ENCODE data around the gene PIKFYVE. TPM values are rescaled to one million over a fixed set of nuclear protein-coding genes. Genes with fewer than 3 reads are reported as not detected.

PIKFYVE gene
- total and polyA plus RNA-seq, 5 donors = 5.0 to 20.4 (median 19.5) TPM

DNA sequence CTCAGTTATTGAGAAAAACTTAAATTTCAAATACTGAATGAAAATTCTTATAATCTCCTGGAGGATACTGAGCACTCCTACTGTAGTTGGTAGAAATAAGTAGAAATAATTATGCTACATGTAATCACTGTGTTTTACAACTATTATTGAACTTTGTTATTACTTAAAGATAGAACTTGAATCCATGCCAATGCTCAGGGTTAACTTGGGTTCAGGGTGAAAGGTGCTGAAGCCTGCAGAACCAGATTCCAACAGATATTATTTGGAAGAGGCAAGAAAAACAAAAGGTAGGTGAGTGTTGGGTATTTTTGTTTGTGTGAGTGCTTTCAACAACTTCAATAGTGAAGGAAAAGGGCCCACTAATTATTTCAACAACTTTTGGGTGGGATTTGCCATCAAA lies 21.6 kb upstream of the PIKFYVE start:
- H3K9me3 ChIP-seq (ENCODE audit: control insufficient read depth, low read length) = no peaks in the 10 kb centered on the region
- H3K4me1 ChIP-seq (ENCODE audit: control insufficient read depth, insufficient read depth, low read length) = peaks cover 1% of the 10 kb centered on the region
- no peak for DNase-seq
- H3K27me3 ChIP-seq (ENCODE audit: control insufficient read depth, insufficient read depth) = no peaks in the 10 kb centered on the region
- ATAC-seq = no peak
- H3K4me3 ChIP-seq (ENCODE audit: low read length) = no peak overlapping the region
- H3K27ac ChIP-seq (ENCODE audit: low read length) = no peak overlapping the region
- intact Hi-C loops (cut with DNase I) = no loop called here

DNA sequence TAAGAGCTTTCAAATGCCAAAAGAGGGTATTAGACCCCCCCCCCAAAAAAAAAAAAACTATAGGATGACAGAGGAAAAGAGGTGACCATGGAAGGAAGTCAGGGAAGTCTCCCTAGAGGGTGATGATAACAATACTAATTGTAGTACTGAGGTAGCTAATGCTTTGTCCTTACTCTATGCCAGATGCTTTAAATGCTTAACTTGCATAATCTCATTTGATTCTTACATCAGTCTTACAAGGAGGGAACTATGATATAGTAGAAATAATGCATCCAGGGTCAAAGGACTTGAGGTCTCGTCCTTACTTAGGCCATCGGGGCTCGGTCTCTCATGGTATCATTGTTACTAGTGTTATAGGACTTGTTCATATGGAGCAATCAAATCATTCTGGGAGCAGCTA lies 20.3 kb upstream of the PIKFYVE start:
- H3K9me3 ChIP-seq (ENCODE audit: control insufficient read depth, low read length) = no peaks in the 10 kb centered on the region
- H3K4me3 ChIP-seq (ENCODE audit: low read length) = no peak overlapping the region
- no peak for ATAC-seq
- H3K4me1 ChIP-seq (ENCODE audit: control insufficient read depth, insufficient read depth, low read length) = peaks cover 1% of the 10 kb centered on the region
- H3K27ac ChIP-seq (ENCODE audit: low read length) = no peak overlapping the region
- intact Hi-C loops (cut with DNase I) = no loop called here
- 96% methylated on average over 3 of the region's 3 CpGs for WGBS
- DNase-seq = no peak
- H3K27me3 ChIP-seq (ENCODE audit: control insufficient read depth, insufficient read depth) = no peaks in the 10 kb centered on the region

DNA sequence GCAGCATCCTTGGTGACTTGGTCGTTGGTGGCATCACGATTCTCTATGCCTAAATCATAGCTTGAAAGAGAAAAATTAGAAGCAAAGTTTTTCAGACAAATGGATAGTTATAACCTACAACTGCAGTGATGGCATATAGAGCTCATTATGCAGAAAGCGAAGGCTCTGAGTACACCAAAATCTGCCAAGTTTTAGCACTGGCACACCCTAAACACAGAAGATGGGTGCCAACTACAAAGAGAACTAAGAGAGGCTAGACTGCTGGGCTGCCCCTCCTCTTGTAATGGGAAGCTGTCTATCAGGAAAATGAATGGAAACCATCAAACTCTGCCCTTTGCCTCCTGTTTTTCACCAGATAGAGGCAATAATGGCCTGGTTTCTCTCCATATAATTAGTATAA lies 17.5 kb upstream of the PIKFYVE start:
- DNase-seq (no peak), ATAC-seq (no peak)
- WGBS = 96% methylated on average over 3 of the region's 3 CpGs
- no peaks in the 10 kb centered on the region for H3K9me3 ChIP-seq (ENCODE audit: control insufficient read depth, low read length)
- no peak overlapping the region for H3K4me3 ChIP-seq (ENCODE audit: low read length)
- no peaks in the 10 kb centered on the region for H3K27me3 ChIP-seq (ENCODE audit: control insufficient read depth, insufficient read depth)
- peaks cover 1% of the 10 kb centered on the region for H3K4me1 ChIP-seq (ENCODE audit: control insufficient read depth, insufficient read depth, low read length)
- no peak overlapping the region for H3K27ac ChIP-seq (ENCODE audit: low read length)
- intact Hi-C loops (cut with DNase I) = no loop called here

DNA sequence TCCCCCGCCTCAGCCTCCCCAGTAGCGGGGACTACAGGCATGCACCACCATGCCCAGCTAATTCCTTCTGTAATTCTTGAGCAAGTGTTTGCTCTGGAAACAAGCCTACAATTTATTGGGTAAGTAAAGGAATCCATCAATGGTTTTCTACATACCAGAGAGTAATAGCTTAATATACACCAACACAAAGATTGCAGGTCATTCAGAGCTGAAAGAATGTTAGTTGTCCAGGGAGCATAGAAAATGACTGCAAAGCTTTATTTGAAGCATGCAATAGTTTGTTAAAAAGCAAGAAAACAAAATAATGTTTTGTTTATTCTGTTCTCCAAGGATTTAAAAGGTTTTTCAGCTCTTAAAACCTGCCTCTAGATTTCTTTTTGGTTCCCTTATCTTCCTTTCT lies 16.8 kb upstream of the PIKFYVE start:
- ATAC-seq (no peak), DNase-seq (no peak)
- Histone ChIP-seq H3K9me3 (ENCODE audit: control insufficient read depth, low read length) (no peaks in the 10 kb centered on the region), H3K4me3 (ENCODE audit: low read length) (no peak overlapping the region), H3K4me1 (ENCODE audit: control insufficient read depth, insufficient read depth, low read length) (peaks cover 1% of the 10 kb centered on the region), H3K27me3 (ENCODE audit: control insufficient read depth, insufficient read depth) (no peaks in the 10 kb centered on the region), H3K27ac (ENCODE audit: low read length) (no peak overlapping the region)
- WGBS = 99% methylated on average over 2 of the region's 2 CpGs
- intact Hi-C loops (cut with DNase I) = no loop called here

DNA sequence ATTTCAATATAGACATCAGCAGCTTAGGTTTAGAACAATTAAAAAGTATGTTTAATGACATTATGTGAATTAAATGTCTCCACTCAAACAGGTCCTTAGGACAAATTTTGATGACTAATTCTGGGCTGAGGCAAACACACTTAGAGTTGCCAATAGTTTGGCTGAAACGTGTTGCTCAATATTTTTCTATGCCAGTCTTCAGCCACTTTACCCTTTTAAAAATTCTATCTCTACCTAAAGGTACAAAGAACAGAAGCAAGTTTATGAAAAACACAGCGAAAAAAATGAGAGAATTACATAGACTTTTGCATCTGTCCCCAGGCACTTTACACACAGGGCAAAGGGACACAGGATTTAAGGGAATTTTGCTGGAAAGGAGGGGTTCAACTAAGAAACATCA lies 15.7 kb upstream of the PIKFYVE start:
- no peak for ATAC-seq
- H3K27ac ChIP-seq (ENCODE audit: low read length) = no peak overlapping the region
- WGBS = 68% methylated on average over 2 of the region's 2 CpGs

DNA sequence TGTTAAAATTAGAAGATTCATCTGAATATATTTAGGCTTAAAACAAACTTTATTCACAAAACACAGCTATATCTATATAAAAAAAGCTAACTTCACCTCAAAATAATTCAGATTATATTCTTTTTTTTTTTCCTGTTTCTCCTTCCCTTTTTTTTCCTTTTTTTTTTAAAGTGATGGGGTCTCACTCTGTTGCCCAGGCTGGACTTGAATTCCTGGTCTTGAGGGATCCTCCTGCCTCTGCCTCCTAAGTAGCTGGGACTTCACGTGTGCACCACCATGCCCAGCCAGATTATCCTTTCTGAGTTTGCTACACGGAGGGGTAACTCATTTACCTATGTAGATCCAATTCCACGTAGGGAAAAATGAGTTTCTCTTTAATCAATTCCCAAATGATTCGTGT lies 15.0 kb upstream of the PIKFYVE start:
- no peak overlapping the region for H3K27ac ChIP-seq (ENCODE audit: low read length)
- ATAC-seq (no peak), DNase-seq (no peak)
- no peak overlapping the region for H3K4me3 ChIP-seq (ENCODE audit: low read length)
- H3K27me3 ChIP-seq (ENCODE audit: control insufficient read depth, insufficient read depth) = no peaks in the 10 kb centered on the region
- H3K4me1 ChIP-seq (ENCODE audit: control insufficient read depth, insufficient read depth, low read length) = peaks cover 1% of the 10 kb centered on the region
- 94% methylated on average over 4 of the region's 4 CpGs for WGBS
- no peaks in the 10 kb centered on the region for H3K9me3 ChIP-seq (ENCODE audit: control insufficient read depth, low read length)
- intact Hi-C loops (cut with DNase I) = loop anchor here in 1 of 4 donors (5.0 kb wide), 2 partner anchors 74 to 149 kb away; no protein-coding TSS in a partner anchor

More for the DNA sequence above, 15.7 kb upstream of the PIKFYVE start:
- intact Hi-C loops (cut with DNase I) = loop anchor here in 1 of 4 donors (5.0 kb wide), 2 partner anchors 73 to 148 kb away; no protein-coding TSS in a partner anchor
- no peak overlapping the region for H3K4me3 ChIP-seq (ENCODE audit: low read length)
- H3K9me3 ChIP-seq (ENCODE audit: control insufficient read depth, low read length) = no peaks in the 10 kb centered on the region
- H3K27me3 ChIP-seq (ENCODE audit: control insufficient read depth, insufficient read depth) = no peaks in the 10 kb centered on the region
- no peak for DNase-seq
- peaks cover 1% of the 10 kb centered on the region for H3K4me1 ChIP-seq (ENCODE audit: control insufficient read depth, insufficient read depth, low read length)

DNA sequence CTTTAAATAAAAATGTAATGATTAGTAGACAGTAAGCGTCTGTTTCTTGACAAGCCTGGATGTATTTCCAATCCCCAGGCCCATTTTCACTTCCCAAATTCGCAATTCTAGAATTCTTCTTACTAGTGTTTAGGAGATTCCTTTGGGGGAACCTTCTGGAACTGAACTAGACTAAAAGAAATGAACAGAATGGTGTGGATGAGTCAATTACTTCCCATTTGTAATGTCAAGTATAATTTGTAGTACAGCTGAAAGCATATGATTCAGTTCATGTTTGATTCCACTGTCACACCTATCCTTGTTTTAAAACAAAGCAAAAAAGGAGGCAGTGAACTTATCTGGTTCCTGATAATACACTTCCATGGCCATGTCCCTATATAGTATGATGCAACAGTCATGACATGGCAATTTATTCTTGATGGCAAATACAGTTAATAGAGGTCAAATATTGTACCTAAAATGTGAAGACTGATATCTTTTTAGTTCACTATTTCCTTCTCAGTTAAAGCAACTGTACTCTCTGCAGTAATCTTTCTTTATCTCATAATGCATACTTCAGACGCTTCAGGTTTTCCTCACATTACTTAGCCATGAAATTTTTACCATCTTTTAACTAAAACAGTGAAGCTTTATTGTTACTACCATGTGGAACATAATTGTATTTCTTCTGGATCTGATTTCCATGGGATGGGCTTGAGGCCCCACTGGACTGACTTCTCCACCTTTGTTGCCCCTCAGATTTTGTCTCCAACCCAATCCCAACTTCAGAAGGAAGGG lies 13.2 kb upstream of the PIKFYVE start:
- ATAC-seq (no peak), DNase-seq (no peak)
- Histone ChIP-seq H3K27ac (ENCODE audit: low read length) (no peak overlapping the region), H3K27me3 (ENCODE audit: control insufficient read depth, insufficient read depth) (no peaks in the 10 kb centered on the region), H3K4me3 (ENCODE audit: low read length) (peak overlapping the region; percentile 85), H3K4me1 (ENCODE audit: control insufficient read depth, insufficient read depth, low read length) (no peaks in the 10 kb centered on the region), H3K9me3 (ENCODE audit: control insufficient read depth, low read length) (no peaks in the 10 kb centered on the region)
- intact Hi-C loops (cut with DNase I) = loop anchor here in 1 of 4 donors (5.0 kb wide), 2 partner anchors 76 to 151 kb away; no protein-coding TSS in a partner anchor
- WGBS = 60% methylated on average over 3 of the region's 3 CpGs

DNA sequence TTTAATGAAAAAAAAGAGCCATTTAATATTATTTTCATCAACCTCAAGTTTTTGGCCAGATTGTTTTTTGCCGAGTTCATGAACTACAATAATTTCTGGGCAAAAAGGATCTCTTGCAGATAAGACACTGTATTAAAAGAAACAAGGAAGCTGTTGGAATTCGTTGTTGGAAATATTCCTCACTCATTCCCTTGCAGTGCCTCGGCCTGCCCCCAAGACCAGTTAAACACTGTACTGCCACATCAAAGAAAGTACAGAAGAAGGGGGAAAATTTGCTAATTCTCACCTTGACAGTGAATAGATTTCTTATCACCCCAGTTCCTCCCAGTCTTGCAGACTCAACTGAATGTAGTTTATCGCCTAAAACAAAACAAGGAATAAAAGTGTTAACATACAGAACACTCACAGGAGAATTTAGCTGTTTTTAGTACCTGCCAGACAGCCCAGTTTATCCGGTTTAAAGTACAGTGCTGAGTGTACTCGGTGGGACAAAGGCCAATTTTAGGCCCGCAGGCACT lies 12.4 kb upstream of the PIKFYVE start:
- Histone ChIP-seq H3K9me3 (ENCODE audit: control insufficient read depth, low read length) (no peaks in the 10 kb centered on the region), H3K4me1 (ENCODE audit: control insufficient read depth, insufficient read depth, low read length) (no peaks in the 10 kb centered on the region), H3K4me3 (ENCODE audit: low read length) (peak overlapping the region; percentile 85), H3K27ac (ENCODE audit: low read length) (peak overlapping the region; percentile 65), H3K27me3 (ENCODE audit: control insufficient read depth, insufficient read depth) (no peaks in the 10 kb centered on the region)
- ATAC-seq (no peak), DNase-seq (no peak)
- intact Hi-C loops (cut with DNase I) = loop anchor here in 1 of 4 donors (5.0 kb wide), 2 partner anchors 76 to 151 kb away; no protein-coding TSS in a partner anchor
- 3% methylated on average over 7 of the region's 7 CpGs for WGBS

DNA sequence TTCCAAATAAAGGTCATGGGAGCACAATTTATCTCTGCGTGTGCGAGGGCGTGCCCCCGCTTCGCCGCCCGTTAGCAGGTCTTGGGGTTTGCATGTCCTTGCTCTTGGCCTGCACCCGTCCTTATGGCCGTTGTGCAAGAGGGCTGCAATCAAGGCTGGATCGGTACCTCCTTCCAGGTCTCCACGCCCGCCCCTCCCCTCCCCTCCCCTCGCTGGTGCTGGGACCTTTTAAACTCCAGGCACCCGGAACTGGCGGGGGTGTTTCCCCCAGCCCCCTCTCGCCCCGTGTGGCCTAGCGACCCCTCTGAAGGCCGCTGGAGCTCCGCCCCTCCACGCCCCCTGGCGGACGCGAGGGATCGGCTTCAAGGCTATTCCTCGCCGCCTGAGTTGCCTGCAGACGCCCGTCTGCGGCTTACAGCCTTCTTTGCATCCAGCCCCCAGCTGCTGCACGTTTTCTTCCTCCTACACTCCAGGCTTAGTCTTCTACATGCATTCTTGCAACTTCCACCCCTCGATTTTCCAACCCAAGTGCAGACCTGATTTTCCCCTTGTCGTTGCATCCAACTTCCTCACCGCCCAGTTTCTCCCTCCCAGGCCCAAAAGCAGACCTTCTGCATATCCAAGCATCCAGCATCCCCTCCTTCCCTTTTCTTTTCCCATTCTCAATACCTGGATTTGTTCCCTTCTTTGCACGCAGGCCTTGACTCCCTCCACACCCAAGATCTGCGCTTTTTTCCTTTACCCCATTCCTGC lies 11.8 kb upstream of the PIKFYVE start:
- ATAC-seq (peak; percentile 87), DNase-seq (peak; percentile 80 to 94 (median 93))
- intact Hi-C loops (cut with DNase I) = loop anchor here in 1 of 4 donors (5.0 kb wide), 2 partner anchors 77 to 152 kb away; no protein-coding TSS in a partner anchor
- Histone ChIP-seq H3K27me3 (ENCODE audit: control insufficient read depth, insufficient read depth) (no peaks in the 10 kb centered on the region), H3K27ac (ENCODE audit: low read length) (peak overlapping the region; percentile 65), H3K4me3 (ENCODE audit: low read length) (peak overlapping the region; percentile 85), H3K9me3 (ENCODE audit: control insufficient read depth, low read length) (no peaks in the 10 kb centered on the region), H3K4me1 (ENCODE audit: control insufficient read depth, insufficient read depth, low read length) (no peaks in the 10 kb centered on the region)
- WGBS = under 1% methylated on average over 36 of the region's 36 CpGs

DNA sequence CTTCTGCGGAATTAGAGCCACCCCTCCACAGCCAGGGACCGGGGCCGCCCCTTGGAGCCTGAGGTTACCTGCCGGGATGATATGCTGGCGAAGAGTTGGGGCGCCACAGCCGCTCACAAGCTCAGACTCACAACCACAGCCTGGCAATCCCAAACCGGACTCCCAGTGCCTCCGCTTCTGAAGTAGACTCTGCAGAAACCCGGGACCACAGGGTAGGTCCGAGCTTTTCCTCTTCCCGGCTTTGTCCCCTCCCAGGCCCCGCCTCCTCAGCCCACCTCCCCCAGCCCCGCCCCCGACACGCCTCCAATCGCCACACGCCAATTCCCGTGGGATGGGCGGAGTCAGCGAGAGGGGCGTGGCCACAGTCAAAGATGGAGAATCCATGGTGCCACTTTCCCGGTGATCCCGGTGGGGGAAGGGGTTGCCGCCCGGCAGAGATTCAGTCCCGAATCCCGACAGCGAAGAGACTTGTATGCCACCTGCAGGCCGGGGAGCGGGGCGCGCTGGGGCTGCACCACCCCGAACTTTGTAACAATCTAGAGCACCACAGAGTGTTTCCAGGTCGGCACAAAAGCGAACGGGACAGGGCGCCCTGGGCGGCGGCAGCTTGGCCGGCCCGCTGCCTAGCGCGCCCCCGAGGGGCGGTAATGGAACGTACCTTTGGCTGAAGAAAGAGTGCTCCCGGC lies 11.0 kb upstream of the PIKFYVE start, which contains the start of gene IDH1:
TSS of gene IDH1 (minus strand) at position 201 of the 686 bp plus-strand sequence. CDS start 3,520 bp downstream, outside the sequence.
- Histone ChIP-seq H3K4me1 (ENCODE audit: control insufficient read depth, insufficient read depth, low read length) (no peaks in the 10 kb centered on the region), H3K27ac (ENCODE audit: low read length) (peak within 1 kb of the TSS; percentile 74), H3K4me3 (ENCODE audit: low read length) (peak within 1 kb of the TSS; percentile 85), H3K9me3 (ENCODE audit: control insufficient read depth, low read length) (no peaks in the 10 kb centered on the region), H3K27me3 (ENCODE audit: control insufficient read depth, insufficient read depth) (no peaks in the 10 kb centered on the region)
- WGBS = under 1% methylated on average over 48 of the region's 48 CpGs
- peak; percentile 96 to 99 (median 99) for DNase-seq
- intact Hi-C loops (cut with DNase I) = loop anchor here in 1 of 4 donors (5.0 kb wide), 2 partner anchors 78 to 153 kb away; no protein-coding TSS in a partner anchor
- ATAC-seq = peak; percentile 97 to 98
